HFF-Myc (cell line): ENCODE results near the gene ENAH.
"Not testable (repeated sequence)": the region's sequence is repeated elsewhere in the genome, so short reads cannot be mapped to it uniquely, and the experiment has no call there.

Experiments used
- DNase-seq: peaks from one replicate; pipeline ENCODE4 v3.0.0-alpha.2; 2011; ENCODE audit warnings: low read depth; ENCODE audit errors: extremely low read depth
- H3K4me3 ChIP-seq: replicated peaks from 2 replicates; pipeline ENCODE4 v1.5.1; 2011; ENCODE audit warnings: low read depth, mild to moderate bottlenecking, control low read depth, low read length
- CTCF ChIP-seq: IDR thresholded peaks from 2 replicates; pipeline ENCODE4 v1.5.1; 2012; ENCODE audit warnings: mild to moderate bottlenecking, low read depth, low read length, control low read depth; ENCODE audit errors: missing control alignments

Gene ENAH

DNA sequence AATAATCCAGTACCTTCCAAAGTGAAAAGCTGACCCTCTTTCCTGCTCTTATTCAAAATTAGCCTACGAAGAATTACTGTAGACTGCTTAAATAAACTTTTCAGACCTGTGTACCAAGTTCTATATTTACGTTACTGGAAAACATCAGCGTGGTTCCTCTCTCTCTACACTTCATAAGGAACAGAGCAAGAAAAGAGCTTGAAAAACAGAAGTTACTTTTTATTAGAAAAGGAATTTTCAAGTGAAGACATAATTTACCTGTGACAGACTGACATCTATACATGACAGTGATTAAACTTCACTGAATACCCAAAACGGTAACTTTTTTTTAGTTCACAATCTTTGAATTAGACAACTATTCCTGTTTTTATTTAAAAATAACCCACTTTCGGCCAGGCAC is 2.7 kb downstream of the ENAH start:
- H3K4me3 ChIP-seq: no peak overlapping the region
- no peak for DNase-seq
- TF ChIP-seq CTCF: no peak

- DNase-seq: no peak
- no peak overlapping the region for H3K4me3 ChIP-seq
- no peak for TF ChIP-seq CTCF
Measured at GRCh38 chr1:225645194-225645895, 7.6 kb downstream of the ENAH start.

DNA sequence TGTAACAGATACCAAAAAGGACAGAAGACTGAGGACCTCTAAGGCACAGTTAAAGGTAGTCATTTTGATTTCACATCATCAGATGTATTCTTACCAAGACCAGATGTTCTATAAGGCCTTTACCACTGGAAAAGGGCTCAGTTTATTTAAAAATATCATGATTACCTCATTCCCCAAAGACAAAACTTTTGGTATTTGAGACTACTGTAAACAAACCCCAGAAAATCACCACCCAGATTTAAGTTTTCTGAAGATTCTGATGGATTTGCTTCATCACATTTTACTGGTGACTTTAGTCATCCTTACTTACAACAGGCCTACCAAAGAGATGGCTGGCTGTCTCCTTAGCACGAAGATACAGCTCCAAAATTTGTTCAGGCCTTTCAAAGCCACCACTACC is 8.3 kb downstream of the ENAH start:
- DNase-seq: no peak
- H3K4me3 ChIP-seq: no peak overlapping the region
- TF ChIP-seq CTCF: no peak

DNA sequence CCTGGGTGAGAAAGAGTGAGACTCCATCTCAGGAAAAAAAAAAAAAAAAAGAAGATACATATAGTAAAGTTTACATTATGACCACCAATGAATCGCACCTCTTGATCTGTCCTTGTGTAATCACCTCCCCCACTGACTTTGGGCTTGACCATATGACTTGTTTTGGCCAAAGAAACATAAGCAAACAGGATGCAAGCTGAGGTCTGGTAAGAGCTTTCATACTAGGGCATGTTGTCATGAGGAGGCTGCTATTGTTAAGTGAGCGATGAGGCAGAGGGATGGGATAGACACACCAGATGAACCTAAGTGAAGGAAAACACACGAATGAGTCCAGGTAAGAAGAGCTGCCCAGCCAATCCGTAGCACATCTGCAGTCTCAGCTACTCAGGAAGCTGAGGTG is 10.7 kb downstream of the ENAH start:
- DNase-seq: no peak
- no peak overlapping the region for H3K4me3 ChIP-seq
- TF ChIP-seq CTCF: no peak

DNA sequence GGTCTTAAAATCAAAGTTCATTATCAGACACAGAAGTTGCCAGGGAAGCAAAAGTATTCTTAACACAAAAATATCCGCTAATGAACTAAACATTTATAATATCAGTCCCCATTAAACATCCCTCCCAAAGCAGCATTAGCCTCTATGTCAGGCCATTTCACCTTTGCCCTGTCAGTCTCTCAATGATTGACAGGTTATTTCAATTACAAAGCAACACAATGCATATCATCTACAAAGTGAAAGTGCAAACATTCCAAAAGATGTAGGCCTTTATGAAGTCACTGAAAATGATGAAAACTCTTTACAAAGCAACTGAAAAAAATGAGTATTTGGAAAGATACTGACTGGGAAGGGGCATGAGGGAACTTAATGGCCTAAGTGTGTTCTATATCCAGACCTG is 14.1 kb downstream of the ENAH start:
- no peak for DNase-seq
- H3K4me3 ChIP-seq: no peak overlapping the region
- TF ChIP-seq CTCF: no peak

DNA sequence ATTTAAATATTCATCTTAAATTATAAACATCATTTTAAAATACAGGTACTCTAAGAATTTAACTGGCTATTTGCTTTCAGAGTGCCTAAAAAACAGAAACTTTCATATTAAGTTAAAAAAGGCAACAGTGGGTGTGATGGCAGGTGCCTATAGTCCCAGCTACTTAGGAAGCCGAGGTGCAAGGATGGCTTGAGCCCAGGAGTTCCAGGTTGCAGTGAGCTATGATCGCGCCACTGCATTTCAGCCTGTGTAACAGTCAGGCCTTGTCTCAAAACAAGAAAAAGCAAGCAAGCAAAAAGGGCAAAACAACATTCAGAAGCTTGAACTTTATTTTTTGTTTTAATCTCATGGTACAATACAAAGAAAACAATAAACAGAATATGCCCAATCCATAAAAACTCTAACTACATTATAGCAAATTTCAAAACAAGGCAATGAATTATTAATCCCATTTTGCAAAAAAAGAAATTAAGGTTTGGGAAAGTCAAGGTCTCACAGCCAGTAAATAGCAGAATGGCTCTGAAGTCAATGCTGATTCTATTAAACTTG is 15.2 kb downstream of the ENAH start:
- no peak for DNase-seq
- no peak for TF ChIP-seq CTCF
- H3K4me3 ChIP-seq: no peak overlapping the region

GRCh38 chr1:225636992-225637391 is 15.9 kb downstream of the ENAH start:
- H3K4me3 ChIP-seq, DNase-seq: not testable (repeated sequence)
